LoVo (cell line): ENCODE measurements around the gene PLA2G2D.

Experiments
- DNase-seq: peaks from one replicate; pipeline ENCODE4 v3.0.0-alpha.2; 2016; ENCODE audit warnings: low spot score

Gene PLA2G2D

GRCh38 chr1:20114021-20114648 lies 5.2 kb downstream of the PLA2G2D start:
- DNase-seq = no peak

GRCh38 chr1:20112279-20113000 lies 6.9 kb downstream of the PLA2G2D start:
- DNase-seq = no peak

GRCh38 chr1:20111452-20111851 lies 7.9 kb downstream of the PLA2G2D start:
- DNase-seq = no peak

- no peak for DNase-seq
Observed at GRCh38 chr1:20110679-20111078, 8.7 kb downstream of the PLA2G2D start.

GRCh38 chr1:20109223-20109856 lies 10.0 kb downstream of the PLA2G2D start:
- DNase-seq = no peak

GRCh38 chr1:20108366-20109123 lies 10.8 kb downstream of the PLA2G2D start:
- DNase-seq = no peak

- DNase-seq = no peak
Observed at GRCh38 chr1:20107796-20108195, 11.5 kb downstream of the PLA2G2D start.

GRCh38 chr1:20107351-20107750 lies 12.0 kb downstream of the PLA2G2D start:
- no peak for DNase-seq

- peak; percentile 20 for DNase-seq
Observed at GRCh38 chr1:20105856-20106255, 13.5 kb downstream of the PLA2G2D start.

GRCh38 chr1:20102875-20103274 lies 16.5 kb downstream of the PLA2G2D start:
- DNase-seq = no peak

- peak; percentile 32 for DNase-seq
Observed at GRCh38 chr1:20100632-20101355, 18.5 kb downstream of the PLA2G2D start.

GRCh38 chr1:20099533-20099932 lies 19.8 kb downstream of the PLA2G2D start:
- DNase-seq = no peak

- DNase-seq = no peak
Observed at GRCh38 chr1:20096840-20097447, 22.4 kb downstream of the PLA2G2D start.

GRCh38 chr1:20095564-20096434 lies 23.5 kb downstream of the PLA2G2D start:
- DNase-seq = no peak

- no peak for DNase-seq
Observed at GRCh38 chr1:20093940-20094391, 25.4 kb downstream of the PLA2G2D start.

GRCh38 chr1:20093303-20093702 lies 26.0 kb downstream of the PLA2G2D start:
- DNase-seq = no peak

- DNase-seq = no peak
Observed at GRCh38 chr1:20090641-20091040, 28.7 kb downstream of the PLA2G2D start.

- no peak for DNase-seq
Observed at GRCh38 chr1:20090119-20090518, 29.2 kb downstream of the PLA2G2D start.

GRCh38 chr1:20089328-20090077 lies 29.8 kb downstream of the PLA2G2D start:
- DNase-seq = no peak

GRCh38 chr1:20087668-20088067 lies 31.7 kb downstream of the PLA2G2D start:
- DNase-seq = no peak
